Activated naive CD4-positive, alpha-beta T cell treated with anti-CD3 and anti-CD28 coated beads, Interleukin-2, amount 50 U/mL, for 72 hours (primary cell): ENCODE data around the gene ADORA3. TPM values are rescaled to one million over a fixed set of nuclear protein-coding genes. Genes with fewer than 3 reads are reported as not detected.

Source experiments
- total RNA-seq, 2 donors: library from RNA; stranded (reverse); gene quantifications; one replicate each; pipeline ENCODE4 v1.2.3, GENCODE V29; 2022

The ADORA3 gene
- total RNA-seq, 2 donors from 2014 or later = 0.11 TPM; not detected in 1

Other genes with a start within 250 kb of the ADORA3 start
- gene CHIA, start 212.8 kb downstream of the ADORA3 start, total RNA-seq = under 1 TPM in 1 of 2 donors, not detected in 1; 0.25 TPM
- gene OVGP1, start 75.9 kb downstream of the ADORA3 start, total RNA-seq = 1 to 10 TPM; 2.7 to 6.9 TPM
- gene WDR77, start 54.4 kb downstream of the ADORA3 start, total RNA-seq = 10 to 100 TPM; 33.9 to 39.2 TPM
- gene ATP5PB, start 54.2 kb downstream of the ADORA3 start, total RNA-seq = 100 to 1,000 TPM; 320 to 332 TPM
- gene C1orf162, start 29.6 kb downstream of the ADORA3 start, total RNA-seq = 1 to 10 TPM; 6.4 to 8.9 TPM
- not detected for gene TMIGD3, start within 50 bp of the ADORA3 start, total RNA-seq
- 100 to 1,000 TPM; 126 to 165 TPM for gene RAP1A, start 116.2 kb upstream of the ADORA3 start, total RNA-seq
- 1 to 10 TPM; 1.4 to 4.4 TPM for gene INKA2, start 235.8 kb upstream of the ADORA3 start, total RNA-seq